ENCODE measurements around the gene FBN1. TPM values are rescaled to one million over a fixed set of nuclear protein-coding genes. Genes with fewer than 3 reads are reported as not detected.

Gene FBN1
- total RNA-seq, 1 donor from 2014 or later = 22.1 TPM

DNA sequence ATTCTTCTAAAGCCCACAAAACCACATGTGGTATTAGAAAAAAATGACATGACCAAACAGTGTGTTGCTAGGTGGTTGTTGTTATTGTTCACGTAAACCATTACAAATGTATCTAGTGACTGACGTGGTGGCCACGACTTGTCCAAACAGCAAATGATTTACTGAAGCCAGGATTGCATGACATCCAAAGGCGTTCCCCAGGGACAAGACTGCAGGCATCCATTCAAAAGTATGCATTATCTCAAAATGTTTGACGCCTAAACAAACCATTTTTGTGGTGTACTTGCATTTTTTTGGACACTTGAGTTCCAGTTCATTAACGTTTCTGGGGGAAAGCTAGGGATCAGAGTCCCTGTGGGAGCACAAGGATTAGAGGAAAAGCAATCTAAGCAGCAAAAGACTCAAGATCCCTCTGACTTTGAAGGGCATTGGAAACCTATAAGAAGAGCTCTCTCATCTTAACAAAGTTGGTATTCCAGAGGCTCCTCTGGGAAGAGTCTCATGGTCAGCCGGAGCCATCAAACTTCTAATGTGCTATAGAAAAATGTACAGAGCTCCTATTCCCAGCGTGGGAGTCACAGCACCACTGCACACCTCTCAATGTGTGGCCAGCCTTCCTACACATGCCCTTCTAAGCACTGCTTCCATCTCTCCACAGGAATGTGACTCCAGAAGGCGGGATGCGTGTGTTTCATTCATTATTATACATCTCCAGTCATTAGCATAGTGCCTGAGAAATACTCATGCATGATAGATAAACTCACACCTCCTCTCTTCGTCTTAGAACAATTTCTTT, 62.9 kb downstream of the FBN1 start:
- Mint-ChIP-seq H3K27ac (ENCODE audit: unreplicated experiment) (no peak overlapping the region), H3K27me3 (ENCODE audit: low read depth) (no peaks in the 10 kb centered on the region), H3K4me1 (peaks cover 1% of the 10 kb centered on the region), H3K4me3 (no peak overlapping the region), H3K9me3 (no peaks in the 10 kb centered on the region), H3K36me3 (ENCODE audit: low read depth) (no peaks in the 10 kb centered on the region)
- TF ChIP-seq, protein P1, sequence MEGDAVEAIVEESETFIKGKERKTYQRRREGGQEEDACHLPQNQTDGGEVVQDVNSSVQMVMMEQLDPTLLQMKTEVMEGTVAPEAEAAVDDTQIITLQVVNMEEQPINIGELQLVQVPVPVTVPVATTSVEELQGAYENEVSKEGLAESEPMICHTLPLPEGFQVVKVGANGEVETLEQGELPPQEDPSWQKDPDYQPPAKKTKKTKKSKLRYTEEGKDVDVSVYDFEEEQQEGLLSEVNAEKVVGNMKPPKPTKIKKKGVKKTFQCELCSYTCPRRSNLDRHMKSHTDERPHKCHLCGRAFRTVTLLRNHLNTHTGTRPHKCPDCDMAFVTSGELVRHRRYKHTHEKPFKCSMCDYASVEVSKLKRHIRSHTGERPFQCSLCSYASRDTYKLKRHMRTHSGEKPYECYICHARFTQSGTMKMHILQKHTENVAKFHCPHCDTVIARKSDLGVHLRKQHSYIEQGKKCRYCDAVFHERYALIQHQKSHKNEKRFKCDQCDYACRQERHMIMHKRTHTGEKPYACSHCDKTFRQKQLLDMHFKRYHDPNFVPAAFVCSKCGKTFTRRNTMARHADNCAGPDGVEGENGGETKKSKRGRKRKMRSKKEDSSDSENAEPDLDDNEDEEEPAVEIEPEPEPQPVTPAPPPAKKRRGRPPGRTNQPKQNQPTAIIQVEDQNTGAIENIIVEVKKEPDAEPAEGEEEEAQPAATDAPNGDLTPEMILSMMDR (conservative IDR thresholded peaks at IDR 0.05) = no peak
- no peak for DNase-seq (ENCODE audit: low read depth, low spot score)

DNA sequence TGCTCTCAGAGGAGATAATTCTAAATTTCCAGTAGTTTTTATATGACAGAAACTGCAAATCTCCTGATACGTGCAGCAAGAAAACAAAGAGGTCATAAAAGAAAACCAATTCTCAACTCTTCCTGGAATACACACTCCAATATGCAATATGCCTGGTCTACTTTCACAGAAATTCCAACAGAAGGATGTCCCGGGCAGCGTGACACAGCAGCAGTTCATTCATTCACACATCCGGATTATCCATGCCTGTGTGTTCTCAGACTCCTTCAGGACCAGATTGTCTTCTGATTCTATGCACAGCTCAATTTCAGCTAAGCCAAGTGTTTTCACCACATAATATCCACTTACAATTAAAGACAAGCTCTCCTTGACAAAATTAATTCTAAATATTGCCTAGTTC, 64.3 kb downstream of the FBN1 start:
- Mint-ChIP-seq H3K9me3 (peaks cover 1% of the 10 kb centered on the region), H3K27ac (ENCODE audit: unreplicated experiment) (no peak overlapping the region), H3K27me3 (ENCODE audit: low read depth) (no peaks in the 10 kb centered on the region), H3K4me3 (no peak overlapping the region), H3K36me3 (ENCODE audit: low read depth) (peaks cover 2% of the 10 kb centered on the region), H3K4me1 (peaks cover 4% of the 10 kb centered on the region)
- no peak for DNase-seq (ENCODE audit: low read depth, low spot score)
- TF ChIP-seq, protein P1 (conservative IDR thresholded peaks at IDR 0.05) = no peak

DNA sequence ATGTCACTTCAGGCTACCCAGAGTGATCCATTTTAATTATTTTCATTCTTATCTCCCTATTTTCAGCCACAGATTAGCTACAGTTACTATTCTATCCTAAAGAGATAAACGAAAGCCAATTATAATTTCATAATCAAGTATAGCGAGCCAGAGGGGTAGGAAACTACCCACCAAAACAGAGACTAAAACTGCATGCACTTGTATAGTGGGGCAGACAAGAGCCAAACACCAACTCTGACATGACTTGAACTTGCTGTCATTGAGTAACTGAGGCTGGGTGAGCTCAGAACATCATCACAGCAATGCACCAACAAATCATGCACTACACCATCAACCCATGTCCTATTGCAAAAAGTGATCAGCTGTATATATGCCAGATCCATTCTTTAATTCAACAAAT, 64.8 kb downstream of the FBN1 start:
- H3K4me3 Mint-ChIP-seq = no peak overlapping the region
- peaks cover 4% of the 10 kb centered on the region for H3K4me1 Mint-ChIP-seq
- DNase-seq (ENCODE audit: low read depth, low spot score) = no peak
- H3K27me3 Mint-ChIP-seq (ENCODE audit: low read depth) = no peaks in the 10 kb centered on the region
- no peak overlapping the region for H3K27ac Mint-ChIP-seq (ENCODE audit: unreplicated experiment)
- peaks cover 3% of the 10 kb centered on the region for H3K9me3 Mint-ChIP-seq
- H3K36me3 Mint-ChIP-seq (ENCODE audit: low read depth) = peaks cover 5% of the 10 kb centered on the region
- TF ChIP-seq, protein P1 (conservative IDR thresholded peaks at IDR 0.05) = no peak

DNA sequence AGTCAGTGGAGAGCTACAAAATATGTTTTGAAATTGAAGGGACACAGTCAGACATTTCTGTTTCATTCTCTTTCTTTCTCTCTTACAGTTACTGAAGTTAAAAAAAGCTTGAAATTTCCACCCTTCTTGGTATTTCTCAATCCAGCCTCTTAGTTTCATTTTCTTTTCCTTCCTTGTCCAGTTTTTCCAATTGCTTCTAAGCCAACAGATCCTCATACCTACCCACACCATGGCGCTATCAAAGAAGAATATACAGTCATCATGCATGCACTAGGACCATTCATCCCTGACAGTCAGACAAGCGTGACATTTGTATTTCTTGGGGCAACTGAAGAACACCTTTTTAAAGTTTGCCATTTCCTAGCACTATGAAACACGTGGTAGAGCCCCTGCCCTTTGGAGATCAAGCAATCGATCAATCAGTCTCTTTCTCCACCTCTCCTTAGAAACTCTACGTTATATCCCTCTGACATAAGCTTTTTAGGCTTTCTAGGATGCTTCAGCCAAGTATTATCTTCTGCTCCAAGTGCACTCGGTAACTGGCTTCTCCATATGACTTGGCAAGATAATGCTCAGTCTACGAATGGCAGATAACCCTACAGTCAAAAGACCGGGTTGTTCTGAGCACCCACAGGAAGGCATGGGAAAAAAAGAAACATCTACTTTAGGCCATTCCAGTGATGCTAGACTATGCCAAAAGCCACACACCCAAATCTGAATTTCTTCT, 65.4 kb downstream of the FBN1 start:
- no peaks in the 10 kb centered on the region for H3K27me3 Mint-ChIP-seq (ENCODE audit: low read depth)
- TF ChIP-seq, protein P1 (conservative IDR thresholded peaks at IDR 0.05) = no peak
- no peak overlapping the region for H3K27ac Mint-ChIP-seq (ENCODE audit: unreplicated experiment)

DNA sequence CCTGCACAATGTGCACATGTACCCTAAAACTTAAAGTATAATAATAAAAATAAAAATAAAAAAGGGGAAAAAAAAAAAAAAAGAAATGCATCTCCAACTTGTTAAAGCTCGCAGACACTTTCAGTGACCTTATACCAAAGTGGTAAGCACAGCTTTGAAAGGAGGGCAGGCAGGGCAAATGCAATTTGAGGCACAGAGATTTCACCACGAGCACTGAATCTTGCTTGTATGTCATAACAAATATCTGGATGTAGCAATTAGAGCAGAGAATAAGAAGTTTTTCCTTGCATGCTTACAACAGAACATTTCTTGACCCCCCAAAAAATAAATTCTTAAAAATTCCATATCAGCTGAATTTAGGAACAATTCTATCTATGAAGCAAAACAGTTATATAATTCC, 66.5 kb downstream of the FBN1 start:
- Mint-ChIP-seq H3K27me3 (ENCODE audit: low read depth) (no peaks in the 10 kb centered on the region), H3K27ac (ENCODE audit: unreplicated experiment) (no peak overlapping the region), H3K9me3 (peaks cover 3% of the 10 kb centered on the region), H3K36me3 (ENCODE audit: low read depth) (peaks cover 5% of the 10 kb centered on the region), H3K4me3 (no peak overlapping the region), H3K4me1 (peaks cover 4% of the 10 kb centered on the region)
- DNase-seq (ENCODE audit: low read depth, low spot score) = no peak
- TF ChIP-seq, protein P1 (conservative IDR thresholded peaks at IDR 0.05) = no peak

More for the DNA sequence above, 65.4 kb downstream of the FBN1 start:
- Mint-ChIP-seq H3K36me3 (ENCODE audit: low read depth) (peaks cover 5% of the 10 kb centered on the region), H3K4me3 (no peak overlapping the region), H3K9me3 (peaks cover 3% of the 10 kb centered on the region), H3K4me1 (peaks cover 4% of the 10 kb centered on the region)
- DNase-seq (ENCODE audit: low read depth, low spot score) = no peak
